SH-SY5Y (cell line): ENCODE measurements around the gene KLHL35.

ENCODE experiments used
- GATA2 ChIP-seq: IDR thresholded peaks from 2 replicates; pipeline ENCODE4 v1.6.1; 2011; ENCODE audit warnings: mild to moderate bottlenecking, low read depth, low read length
- GATA3 ChIP-seq: IDR thresholded peaks from 2 replicates; pipeline ENCODE4 v1.6.1; 2011; ENCODE audit warnings: low read depth, mild to moderate bottlenecking, low read length, moderate library complexity

- no peak for TF ChIP-seq GATA2
- TF ChIP-seq GATA3: no peak
These were observed 44.6 kb upstream of the KLHL35 start for GRCh38 chr11:75477614-75477935.
